ENCODE measurements around the gene RELCH.

The RELCH gene

DNA sequence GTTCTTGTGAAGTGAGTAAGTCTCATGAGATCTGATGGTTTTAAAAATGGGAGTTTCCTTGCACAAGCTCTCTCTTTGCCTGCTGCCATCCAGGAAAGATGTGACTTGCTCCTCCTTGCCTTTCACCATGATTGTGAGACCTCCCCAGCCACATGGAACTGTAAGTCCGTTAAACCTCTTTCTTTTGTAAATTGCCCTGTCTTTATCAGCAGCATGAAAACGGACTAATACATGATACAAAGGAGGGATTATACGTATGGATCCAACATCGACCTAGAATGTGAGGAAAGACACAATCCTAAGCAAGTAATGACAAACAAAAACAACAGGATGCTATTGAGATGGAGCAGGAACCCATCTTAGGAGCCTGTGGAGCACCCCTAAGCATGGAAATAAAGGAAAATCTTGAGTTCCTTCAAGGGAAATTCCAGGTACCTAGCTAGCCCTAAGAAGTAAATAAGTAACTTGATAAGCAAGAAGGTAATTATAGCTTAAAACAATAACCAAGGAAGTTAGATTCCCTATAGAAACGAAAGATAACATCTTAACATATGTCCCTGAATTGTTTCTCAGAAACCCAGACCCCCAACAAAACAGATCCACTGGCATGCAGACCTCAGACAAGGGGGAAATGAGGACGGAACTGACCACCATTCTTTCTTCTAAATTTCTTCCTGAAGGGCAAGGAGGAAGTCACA is 136.6 kb downstream of the RELCH start:
- WGBS, 2 donors (ENCODE audit: extremely low coverage in 2 of 2, insufficient read length in 2 of 2, insufficient replicate concordance in 1 of 2): no CpG with 5 or more reads among the region's 6 CpGs
- H3K4me3 ChIP-seq (ENCODE audit: low read length in 2 of 2): no peak overlapping the region
- no peak overlapping the region for H3K9ac ChIP-seq (ENCODE audit: low read depth, low read length, poor library complexity)
- H2BK15ac ChIP-seq (ENCODE audit: low read length): no peak overlapping the region
- no peak overlapping the region for H4K8ac ChIP-seq (ENCODE audit: low read depth, low read length)
- no peak overlapping the region for H3K23ac ChIP-seq (ENCODE audit: low read depth, low read length, poor library complexity)
- no peak overlapping the region for H2BK5ac ChIP-seq (ENCODE audit: low read length)
- no peak overlapping the region for H3K4ac ChIP-seq (ENCODE audit: low read length)
- no peak overlapping the region for H4K91ac ChIP-seq (ENCODE audit: low read depth, low read length, poor library complexity)
- H3K9me3 ChIP-seq (replicated peaks in 1 of 2; ENCODE audit: control insufficient read depth in 2 of 2, insufficient read depth in 1 of 2, low read depth in 1 of 2, low read length in 2 of 2): no peaks in the 10 kb centered on the region
- H3K36me3 ChIP-seq (replicated peaks in 1 of 2; ENCODE audit: control insufficient read depth in 2 of 2, insufficient read depth in 2 of 2, low read length in 2 of 2): no peaks in the 10 kb centered on the region
- peaks cover 7% of the 10 kb centered on the region in 2 donors for H3K4me1 ChIP-seq (ENCODE audit: control insufficient read depth in 2 of 2, insufficient read depth in 1 of 2, low read depth in 1 of 2, low read length in 2 of 2)
- no peak overlapping the region for H3K14ac ChIP-seq (ENCODE audit: low read length)
- H2BK12ac ChIP-seq (ENCODE audit: low read length): no peak overlapping the region
- no peak overlapping the region for H2AFZ ChIP-seq (ENCODE audit: low read length)
- H3K4me2 ChIP-seq (ENCODE audit: insufficient read depth, low read length, poor library complexity, severe bottlenecking): no peak overlapping the region
- no peak overlapping the region for H2AK5ac ChIP-seq (ENCODE audit: low read depth, low read length)
- H3K27ac ChIP-seq (replicated peaks; ENCODE audit: low read length): no peak overlapping the region
- peaks cover 9 to 69% (median 41%) of the 10 kb centered on the region in 3 experiments for H3K27me3 ChIP-seq (ENCODE audit: control insufficient read depth in 3 of 3, insufficient read depth in 3 of 3, low read depth in 1 of 3, low read length in 3 of 3)
- H3K79me1 ChIP-seq (ENCODE audit: low read depth, low read length): no peaks in the 10 kb centered on the region
- H3K18ac ChIP-seq (ENCODE audit: low read length): no peak overlapping the region
- no peak overlapping the region for H2BK120ac ChIP-seq (ENCODE audit: low read depth, low read length)
- DNase-seq (ENCODE audit: low spot score): no peak

- no peaks in the 10 kb centered on the region for H3K79me1 ChIP-seq (ENCODE audit: low read depth, low read length)
- WGBS, 2 donors (ENCODE audit: extremely low coverage in 2 of 2, insufficient read length in 2 of 2, insufficient replicate concordance in 1 of 2): no CpG with 5 or more reads among the region's 12 CpGs
- no peak overlapping the region for H3K27ac ChIP-seq (replicated peaks; ENCODE audit: low read length)
- no peak overlapping the region for H2AFZ ChIP-seq (ENCODE audit: low read length)
- H3K4me3 ChIP-seq (ENCODE audit: low read length in 2 of 2): peak overlapping the region in 1 of 2 donors; percentile 6
- H3K9ac ChIP-seq (ENCODE audit: low read depth, low read length, poor library complexity): peak overlapping the region; percentile 0
- no peak overlapping the region for H2AK5ac ChIP-seq (ENCODE audit: low read depth, low read length)
- H4K91ac ChIP-seq (ENCODE audit: low read depth, low read length, poor library complexity): no peak overlapping the region
- no peak for DNase-seq (ENCODE audit: low spot score)
- H3K4ac ChIP-seq (ENCODE audit: low read length): no peak overlapping the region
- H3K14ac ChIP-seq (ENCODE audit: low read length): no peak overlapping the region
- H2BK5ac ChIP-seq (ENCODE audit: low read length): no peak overlapping the region
- no peak overlapping the region for H2BK15ac ChIP-seq (ENCODE audit: low read length)
- no peaks in the 10 kb centered on the region for H3K9me3 ChIP-seq (replicated peaks in 1 of 2; ENCODE audit: control insufficient read depth in 2 of 2, insufficient read depth in 1 of 2, low read depth in 1 of 2, low read length in 2 of 2)
- H3K4me1 ChIP-seq (ENCODE audit: control insufficient read depth in 2 of 2, insufficient read depth in 1 of 2, low read depth in 1 of 2, low read length in 2 of 2): peaks cover 7% of the 10 kb centered on the region in 2 donors
- H3K23ac ChIP-seq (ENCODE audit: low read depth, low read length, poor library complexity): peak overlapping the region; percentile 58
- peak overlapping the region; percentile 96 for H3K4me2 ChIP-seq (ENCODE audit: insufficient read depth, low read length, poor library complexity, severe bottlenecking)
- no peak overlapping the region for H4K8ac ChIP-seq (ENCODE audit: low read depth, low read length)
- no peak overlapping the region for H3K18ac ChIP-seq (ENCODE audit: low read length)
- H2BK12ac ChIP-seq (ENCODE audit: low read length): no peak overlapping the region
- no peaks in the 10 kb centered on the region for H3K36me3 ChIP-seq (replicated peaks in 1 of 2; ENCODE audit: control insufficient read depth in 2 of 2, insufficient read depth in 2 of 2, low read length in 2 of 2)
- H2BK120ac ChIP-seq (ENCODE audit: low read depth, low read length): no peak overlapping the region
- peaks cover 9 to 75% (median 41%) of the 10 kb centered on the region in 3 experiments for H3K27me3 ChIP-seq (ENCODE audit: control insufficient read depth in 3 of 3, insufficient read depth in 3 of 3, low read depth in 1 of 3, low read length in 3 of 3)
These were observed 137.2 kb downstream of the RELCH start for GRCh38 chr18:62324181-62324828.

GRCh38 chr18:62324917-62325805 is 138.1 kb downstream of the RELCH start, which contains the start of gene TNFRSF11A:
Gene TNFRSF11A, plus strand, starts transcription at chr18:62325310. Its CDS starts 43 bp downstream, at chr18:62325353.
- Histone ChIP-seq H3K4me2 (ENCODE audit: insufficient read depth, low read length, poor library complexity, severe bottlenecking) (peak within 1 kb of the TSS; percentile 96), H3K4me1 (ENCODE audit: control insufficient read depth in 2 of 2, insufficient read depth in 1 of 2, low read depth in 1 of 2, low read length in 2 of 2) (peaks cover 7% of the 10 kb centered on the region in 2 donors), H4K8ac (ENCODE audit: low read depth, low read length) (no peak within 1 kb of the TSS), H2AFZ (ENCODE audit: low read length) (peak within 1 kb of the TSS; percentile 91), H4K91ac (ENCODE audit: low read depth, low read length, poor library complexity) (no peak within 1 kb of the TSS), H3K9ac (ENCODE audit: low read depth, low read length, poor library complexity) (peak within 1 kb of the TSS; percentile 0), H3K27ac (replicated peaks; ENCODE audit: low read length) (no peak within 1 kb of the TSS), H2AK5ac (ENCODE audit: low read depth, low read length) (no peak within 1 kb of the TSS), H3K14ac (ENCODE audit: low read length) (peak within 1 kb of the TSS; percentile 47), H3K4ac (ENCODE audit: low read length) (no peak within 1 kb of the TSS), H2BK15ac (ENCODE audit: low read length) (no peak within 1 kb of the TSS), H3K9me3 (replicated peaks in 1 of 2; ENCODE audit: control insufficient read depth in 2 of 2, insufficient read depth in 1 of 2, low read depth in 1 of 2, low read length in 2 of 2) (no peaks in the 10 kb centered on the region), H3K23ac (ENCODE audit: low read depth, low read length, poor library complexity) (peak within 1 kb of the TSS; percentile 58), H2BK120ac (ENCODE audit: low read depth, low read length) (no peak within 1 kb of the TSS), H3K27me3 (ENCODE audit: control insufficient read depth in 3 of 3, insufficient read depth in 3 of 3, low read depth in 1 of 3, low read length in 3 of 3) (peaks cover 9 to 84% (median 41%) of the 10 kb centered on the region in 3 experiments), H3K36me3 (replicated peaks in 1 of 2; ENCODE audit: control insufficient read depth in 2 of 2, insufficient read depth in 2 of 2, low read length in 2 of 2) (no peaks in the 10 kb centered on the region), H3K4me3 (ENCODE audit: low read length in 2 of 2) (peak within 1 kb of the TSS; percentile 38 to 83), H3K18ac (ENCODE audit: low read length) (peak within 1 kb of the TSS; percentile 84), H2BK5ac (ENCODE audit: low read length) (peak within 1 kb of the TSS; percentile 57), H3K79me1 (ENCODE audit: low read depth, low read length) (no peaks in the 10 kb centered on the region), H2BK12ac (ENCODE audit: low read length) (no peak within 1 kb of the TSS)
- no CpG with 5 or more reads among the region's 99 CpGs for whole genome bisulfite sequencing, 2 donors (ENCODE audit: extremely low coverage in 2 of 2, insufficient read length in 2 of 2, insufficient replicate concordance in 1 of 2)
- no peak for DNase-seq (ENCODE audit: low spot score)

Measured in neuronal stem cell (in vitro differentiated cells).